Measurements from ENCODE around the gene ARHGAP30. TPM values are rescaled to one million over a fixed set of nuclear protein-coding genes. Genes with fewer than 3 reads are reported as not detected.

ARHGAP30 gene
- polyA plus RNA-seq, 1 of the 3 experiments (the other 2 are of a cell fraction) = not detected

GRCh38 chr1:161021970-161022353 is 47.7 kb downstream of the ARHGAP30 start:
- H3K79me2 ChIP-seq (ENCODE audit: insufficient read depth) = no peaks in the 10 kb centered on the region
- WGBS (ENCODE audit: low lambda C conversion rate) = 76% methylated on average over 2 of the region's 2 CpGs
- H3K4me2 ChIP-seq = peak overlapping the region; percentile 76; the same call in 1 of the 2 replicates
- TF ChIP-seq MXI1 (IDR thresholded peaks at IDR 0.05; ENCODE audit: low read depth, low read length) (no peak), ZBTB33 (IDR thresholded peaks at IDR 0.05; ENCODE audit: borderline replicate concordance, low read depth) (no peak), USF1 (IDR thresholded peaks at IDR 0.05; ENCODE audit: borderline replicate concordance, low read depth) (no peak), EP300 (IDR thresholded peaks at IDR 0.05; ENCODE audit: borderline replicate concordance in 1 of 2, low read depth in 1 of 2, low read length in 1 of 2) (no peak), FOXJ3 (CRISPR knock-in tag; IDR thresholded peaks at IDR 0.05) (no peak), MEF2A (IDR thresholded peaks at IDR 0.05; ENCODE audit: borderline replicate concordance, low read depth) (no peak), SIN3A (IDR thresholded peaks at IDR 0.05; ENCODE audit: borderline replicate concordance, low read depth, low read length) (no peak), TCF12 (IDR thresholded peaks at IDR 0.05) (no peak), PBX3 (IDR thresholded peaks at IDR 0.05) (no peak), RFX5 (IDR thresholded peaks at IDR 0.05; ENCODE audit: low read length) (no peak)
- H4K20me1 ChIP-seq (ENCODE audit: insufficient read depth) = no peaks in the 10 kb centered on the region
- no peaks in the 10 kb centered on the region for H3K27me3 ChIP-seq (ENCODE audit: insufficient read depth)
- H3K9me2 ChIP-seq = no peaks in the 10 kb centered on the region
- H3K4me3 ChIP-seq (ENCODE audit: low read depth in 2 of 2, low read length in 1 of 2) = no peak overlapping the region
- no peaks in the 10 kb centered on the region for H3K36me3 ChIP-seq (replicated peaks in 1 of 2; ENCODE audit: control insufficient read depth in 1 of 2, insufficient read depth in 2 of 2, low read length in 1 of 2)
- ChIA-PET POLR2A (no interaction called here), CTCF (no interaction called here)
- no peak overlapping the region for H3K9ac ChIP-seq
- no peak overlapping the region for H2AFZ ChIP-seq (ENCODE audit: low read depth)
- no peak for DNase-seq
- H3F3A ChIP-seq (replicated peaks; ENCODE audit: insufficient read depth) = peaks cover 7% of the 10 kb centered on the region
- peaks cover 0 to 2% of the 10 kb centered on the region in 2 experiments; a peak in 1 of 4 replicates for H3K4me1 ChIP-seq (ENCODE audit: control insufficient read depth in 1 of 2, insufficient read depth in 2 of 2, low read depth in 1 of 2, low read length in 1 of 2)
- H3K9me3 ChIP-seq = no peaks in the 10 kb centered on the region
- H3K27ac ChIP-seq (ENCODE audit: low read depth in 2 of 2, low read length in 1 of 2) = no peak overlapping the region

GRCh38 chr1:161021165-161021969 is 48.3 kb downstream of the ARHGAP30 start:
- Histone ChIP-seq H3K4me2 (peak overlapping the region; percentile 76), H3K36me3 (replicated peaks in 1 of 2; ENCODE audit: control insufficient read depth in 1 of 2, insufficient read depth in 2 of 2, low read length in 1 of 2) (no peaks in the 10 kb centered on the region), H3K9me2 (no peaks in the 10 kb centered on the region), H3K4me1 (ENCODE audit: control insufficient read depth in 1 of 2, insufficient read depth in 2 of 2, low read depth in 1 of 2, low read length in 1 of 2) (peaks cover 0 to 2% of the 10 kb centered on the region in 2 experiments; a peak in 1 of 4 replicates), H3K79me2 (ENCODE audit: insufficient read depth) (no peaks in the 10 kb centered on the region), H3F3A (replicated peaks; ENCODE audit: insufficient read depth) (peaks cover 5% of the 10 kb centered on the region), H3K4me3 (ENCODE audit: low read depth in 2 of 2, low read length in 1 of 2) (peak overlapping the region; percentile 44 to 61), H2AFZ (ENCODE audit: low read depth) (peak overlapping the region; percentile 74), H3K9me3 (no peaks in the 10 kb centered on the region), H3K9ac (no peak overlapping the region), H3K27ac (ENCODE audit: low read depth in 2 of 2, low read length in 1 of 2) (no peak overlapping the region), H4K20me1 (ENCODE audit: insufficient read depth) (no peaks in the 10 kb centered on the region), H3K27me3 (ENCODE audit: insufficient read depth) (no peaks in the 10 kb centered on the region)
- DNase-seq = peak; percentile 59
- ChIA-PET CTCF (no interaction called here), POLR2A (no interaction called here)
- TF ChIP-seq PBX3 (IDR thresholded peaks at IDR 0.05) = peak; percentile 37; the same call in 1 of the 2 replicates
- TF ChIP-seq SIN3A (IDR thresholded peaks at IDR 0.05; ENCODE audit: borderline replicate concordance, low read depth, low read length) = no peak
- WGBS (ENCODE audit: low lambda C conversion rate) = 68% methylated on average over 23 of the region's 34 CpGs

All from SK-N-SH (cell line).